ENCODE data around the gene ADGRB2.

GRCh38 chr1:31739346-31739745, 24.8 kb downstream of the ADGRB2 start:
- TF ChIP-seq EZH2 (IDR thresholded peaks at IDR 0.05; ENCODE audit: borderline replicate concordance, low read length) (no peak), CTCF (conservative IDR thresholded peaks at IDR 0.05 in 1 of 2, IDR thresholded peaks at IDR 0.05 in 1 of 2; ENCODE audit: extremely low read depth in 1 of 2, insufficient read depth in 1 of 2, low read depth in 1 of 2, low read length in 2 of 2) (no peak)

Data from mammary epithelial cell (primary cell).